Measurements from ENCODE around the gene FZD2.

FZD2 gene

DNA sequence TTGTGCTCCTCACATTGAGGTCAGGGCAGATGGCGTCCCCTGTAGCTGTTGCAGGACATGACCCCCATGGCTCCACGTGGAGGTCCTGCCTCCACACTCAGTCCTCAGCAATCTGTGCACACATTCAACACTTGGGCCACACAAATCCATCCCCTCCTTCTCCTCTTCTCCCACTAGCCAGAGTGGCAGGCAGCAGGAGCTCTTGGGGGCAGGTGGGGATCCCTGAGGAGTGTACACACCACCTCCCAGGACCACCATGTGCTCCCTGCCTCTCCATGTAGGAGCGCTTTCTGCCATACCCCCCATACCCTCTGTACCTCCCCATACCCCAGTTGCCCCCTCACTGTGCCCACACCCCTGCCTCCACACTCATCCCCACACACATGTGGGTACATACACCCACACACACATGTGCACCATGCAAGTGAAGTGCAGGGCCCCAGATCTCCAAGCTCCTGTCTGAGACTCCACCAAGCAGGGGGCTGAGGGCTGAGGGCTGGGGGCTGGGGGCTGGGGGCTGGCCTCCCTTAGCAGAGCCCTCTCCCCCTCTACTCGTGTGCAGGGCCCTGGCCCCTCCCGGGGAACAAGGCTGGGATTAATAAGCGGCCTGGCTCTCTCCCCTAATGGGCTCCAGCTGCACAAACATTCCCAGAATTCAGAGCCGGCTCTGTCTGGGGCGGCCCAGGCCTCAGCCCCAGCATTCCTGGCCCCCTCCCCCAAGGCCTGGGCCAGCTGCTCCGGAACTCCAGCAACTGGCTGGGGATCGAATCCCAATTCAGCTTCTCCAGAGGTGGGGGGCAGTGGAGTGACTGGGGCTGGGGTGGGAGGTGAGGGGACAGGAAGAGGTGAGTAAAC lies 50.8 kb downstream of the FZD2 start:
- H3K36me3 ChIP-seq (ENCODE audit: low read length): no peaks in the 10 kb centered on the region
- no peak overlapping the region for H3K9ac ChIP-seq (ENCODE audit: low read length)
- no peaks in the 10 kb centered on the region for H3K79me2 ChIP-seq (ENCODE audit: insufficient read depth, low read length)
- H2AFZ ChIP-seq (ENCODE audit: low read depth, low read length, severe bottlenecking): no peak overlapping the region
- no peak overlapping the region for H3K27ac ChIP-seq (ENCODE audit: low read depth, low read length)
- H3K9me3 ChIP-seq (ENCODE audit: insufficient read depth, low read length): no peaks in the 10 kb centered on the region
- H3K4me3 ChIP-seq (ENCODE audit: insufficient read depth, low read length, poor library complexity, severe bottlenecking): no peak overlapping the region
- H3K9me2 ChIP-seq (replicated peaks; ENCODE audit: insufficient read depth, low read length): no peaks in the 10 kb centered on the region
- H3K27me3 ChIP-seq (ENCODE audit: low read length): no peaks in the 10 kb centered on the region
- TF ChIP-seq, protein P1, sequence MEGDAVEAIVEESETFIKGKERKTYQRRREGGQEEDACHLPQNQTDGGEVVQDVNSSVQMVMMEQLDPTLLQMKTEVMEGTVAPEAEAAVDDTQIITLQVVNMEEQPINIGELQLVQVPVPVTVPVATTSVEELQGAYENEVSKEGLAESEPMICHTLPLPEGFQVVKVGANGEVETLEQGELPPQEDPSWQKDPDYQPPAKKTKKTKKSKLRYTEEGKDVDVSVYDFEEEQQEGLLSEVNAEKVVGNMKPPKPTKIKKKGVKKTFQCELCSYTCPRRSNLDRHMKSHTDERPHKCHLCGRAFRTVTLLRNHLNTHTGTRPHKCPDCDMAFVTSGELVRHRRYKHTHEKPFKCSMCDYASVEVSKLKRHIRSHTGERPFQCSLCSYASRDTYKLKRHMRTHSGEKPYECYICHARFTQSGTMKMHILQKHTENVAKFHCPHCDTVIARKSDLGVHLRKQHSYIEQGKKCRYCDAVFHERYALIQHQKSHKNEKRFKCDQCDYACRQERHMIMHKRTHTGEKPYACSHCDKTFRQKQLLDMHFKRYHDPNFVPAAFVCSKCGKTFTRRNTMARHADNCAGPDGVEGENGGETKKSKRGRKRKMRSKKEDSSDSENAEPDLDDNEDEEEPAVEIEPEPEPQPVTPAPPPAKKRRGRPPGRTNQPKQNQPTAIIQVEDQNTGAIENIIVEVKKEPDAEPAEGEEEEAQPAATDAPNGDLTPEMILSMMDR (IDR thresholded peaks at IDR 0.05; ENCODE audit: insufficient read depth, low read length, poor library complexity, severe bottlenecking): no peak
- TF ChIP-seq EZH2phosphoT487 (conservative IDR thresholded peaks at IDR 0.05; ENCODE audit: low read length): no peak
- no peak overlapping the region for H3K4me2 ChIP-seq (ENCODE audit: low read depth, low read length, poor library complexity, severe bottlenecking)
- H4K20me1 ChIP-seq (ENCODE audit: low read depth, low read length): no peaks in the 10 kb centered on the region
- H3F3A ChIP-seq (ENCODE audit: insufficient read depth): no peaks in the 10 kb centered on the region

DNA sequence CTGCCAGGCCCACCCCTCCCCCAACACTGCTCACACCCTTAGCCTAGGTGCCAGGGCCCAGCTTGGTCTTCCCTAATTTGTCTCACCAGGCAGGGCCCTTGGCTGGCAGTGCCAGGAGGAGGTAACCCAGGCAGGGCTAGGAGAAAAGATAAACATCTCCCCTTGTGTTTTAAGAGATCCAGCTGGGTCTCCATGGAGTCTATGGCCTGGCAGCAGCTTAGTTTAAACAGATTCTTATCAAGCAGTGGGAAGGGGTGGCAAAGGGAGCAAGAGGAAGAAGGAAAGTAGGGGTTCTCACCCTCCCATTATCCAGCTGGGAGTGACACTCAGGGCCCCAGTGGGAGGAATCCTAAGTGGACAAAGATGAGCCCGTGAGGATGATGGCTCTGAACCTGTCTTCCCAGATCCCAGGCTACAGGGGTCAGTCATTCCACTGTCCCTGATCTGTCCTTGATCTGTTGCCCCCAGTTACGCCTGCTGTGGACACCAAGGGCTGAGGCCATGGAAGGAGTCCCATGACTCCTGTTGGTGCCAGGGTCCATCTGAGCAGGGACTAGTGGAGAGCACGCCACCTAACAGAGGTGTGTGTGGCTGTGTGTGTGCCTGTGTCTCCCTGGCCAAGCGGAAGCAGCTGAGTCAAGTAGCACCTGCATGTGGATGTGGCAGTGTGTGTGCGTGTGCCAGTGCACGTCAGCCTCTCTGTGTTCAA lies 51.6 kb downstream of the FZD2 start:
- Histone ChIP-seq H2AFZ (ENCODE audit: low read depth, low read length, severe bottlenecking) (no peak overlapping the region), H3K4me2 (ENCODE audit: low read depth, low read length, poor library complexity, severe bottlenecking) (no peak overlapping the region), H3K36me3 (ENCODE audit: low read length) (no peaks in the 10 kb centered on the region), H3K9ac (ENCODE audit: low read length) (no peak overlapping the region), H4K20me1 (ENCODE audit: low read depth, low read length) (no peaks in the 10 kb centered on the region), H3K9me3 (ENCODE audit: insufficient read depth, low read length) (no peaks in the 10 kb centered on the region), H3K27ac (ENCODE audit: low read depth, low read length) (no peak overlapping the region), H3K9me2 (replicated peaks; ENCODE audit: insufficient read depth, low read length) (no peaks in the 10 kb centered on the region), H3K79me2 (ENCODE audit: insufficient read depth, low read length) (no peaks in the 10 kb centered on the region), H3K27me3 (ENCODE audit: low read length) (no peaks in the 10 kb centered on the region), H3K4me3 (ENCODE audit: insufficient read depth, low read length, poor library complexity, severe bottlenecking) (no peak overlapping the region), H3F3A (ENCODE audit: insufficient read depth) (no peaks in the 10 kb centered on the region)
- no peak for TF ChIP-seq EZH2phosphoT487 (conservative IDR thresholded peaks at IDR 0.05; ENCODE audit: low read length)
- TF ChIP-seq, protein P1 (IDR thresholded peaks at IDR 0.05; ENCODE audit: insufficient read depth, low read length, poor library complexity, severe bottlenecking): no peak

DNA sequence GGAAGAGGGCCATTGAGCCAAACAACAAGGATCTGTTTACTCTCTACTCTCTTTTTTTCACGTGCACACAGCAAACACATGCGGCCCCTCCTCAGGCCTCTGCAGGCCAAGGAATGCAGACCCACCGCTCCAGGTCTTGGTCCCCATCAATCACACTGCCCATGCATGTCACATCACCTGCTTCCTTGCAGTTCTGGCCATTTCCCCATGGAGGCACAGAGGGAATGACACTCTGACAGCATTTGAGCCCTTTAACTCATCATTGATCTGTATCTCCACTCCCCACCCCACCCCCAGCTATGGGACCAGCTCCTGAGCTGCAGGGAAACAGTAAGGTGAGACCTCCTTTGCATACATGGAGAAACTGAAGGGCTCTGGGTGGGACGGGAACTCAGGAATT lies 53.0 kb downstream of the FZD2 start:
- TF ChIP-seq, protein P1 (IDR thresholded peaks at IDR 0.05; ENCODE audit: insufficient read depth, low read length, poor library complexity, severe bottlenecking): no peak
- no peak for TF ChIP-seq EZH2phosphoT487 (conservative IDR thresholded peaks at IDR 0.05; ENCODE audit: low read length)
- Histone ChIP-seq H3K9ac (ENCODE audit: low read length) (no peak overlapping the region), H3K9me3 (ENCODE audit: insufficient read depth, low read length) (no peaks in the 10 kb centered on the region), H3K36me3 (ENCODE audit: low read length) (no peaks in the 10 kb centered on the region), H3K4me2 (ENCODE audit: low read depth, low read length, poor library complexity, severe bottlenecking) (no peak overlapping the region), H3K27me3 (ENCODE audit: low read length) (no peaks in the 10 kb centered on the region), H4K20me1 (ENCODE audit: low read depth, low read length) (no peaks in the 10 kb centered on the region), H2AFZ (ENCODE audit: low read depth, low read length, severe bottlenecking) (no peak overlapping the region), H3F3A (ENCODE audit: insufficient read depth) (no peaks in the 10 kb centered on the region), H3K27ac (ENCODE audit: low read depth, low read length) (no peak overlapping the region), H3K9me2 (replicated peaks; ENCODE audit: insufficient read depth, low read length) (no peaks in the 10 kb centered on the region), H3K4me3 (ENCODE audit: insufficient read depth, low read length, poor library complexity, severe bottlenecking) (no peak overlapping the region), H3K79me2 (ENCODE audit: insufficient read depth, low read length) (no peaks in the 10 kb centered on the region)

Measured in SU-DHL-6 (cell line).